GM13976 (cell line): ENCODE results near the gene SLC25A26.
"Not testable (repeated sequence)": the region's sequence is repeated elsewhere in the genome, so short reads cannot be mapped to it uniquely, and the experiment has no call there.

Source experiments
- DNase-seq: peaks from one replicate; pipeline ENCODE4 v3.0.0; 2012; ENCODE audit warnings: low spot score
- in situ Hi-C: fragments of 300-500 bp; cut with MboI; formaldehyde crosslinking; loops from one replicate; pipeline ENCODE4 v1.12.0; 2022; ENCODE audit warnings: low sequenced_read_pairs, mixed read lengths, inconsistent platforms; ENCODE audit not compliant: unreplicated experiment
- TF ChIP-seq, protein P1 (sequence below): IDR thresholded peaks from 2 replicates; pipeline ENCODE4 v1.5.1; 2012; ENCODE audit warnings: borderline replicate concordance, mild to moderate bottlenecking; ENCODE audit not compliant: insufficient read depth; ENCODE audit errors: extremely low read depth, missing control alignments, control extremely low read depth

The SLC25A26 gene

DNA sequence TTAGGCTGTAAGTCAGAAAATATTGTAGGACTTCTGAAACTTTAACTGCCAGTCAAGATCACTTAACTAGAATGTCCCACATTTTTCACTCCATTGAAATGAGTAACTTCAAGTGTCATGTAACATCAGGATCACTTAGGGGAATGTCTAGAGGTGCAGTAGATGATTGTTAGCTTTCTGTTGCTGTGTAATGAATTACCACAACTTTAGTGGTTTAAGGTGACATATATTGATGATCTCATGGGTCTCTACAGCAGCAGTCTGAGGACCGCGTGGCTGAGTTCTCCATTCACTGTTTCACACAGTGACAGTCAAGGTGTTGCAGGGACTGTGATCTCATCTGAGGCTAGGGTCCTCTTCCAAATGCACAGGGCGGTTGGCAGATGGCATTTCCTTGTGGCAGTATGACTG, 82.7 kb downstream of the SLC25A26 start:
- DNase-seq: no peak
- TF ChIP-seq, protein P1, sequence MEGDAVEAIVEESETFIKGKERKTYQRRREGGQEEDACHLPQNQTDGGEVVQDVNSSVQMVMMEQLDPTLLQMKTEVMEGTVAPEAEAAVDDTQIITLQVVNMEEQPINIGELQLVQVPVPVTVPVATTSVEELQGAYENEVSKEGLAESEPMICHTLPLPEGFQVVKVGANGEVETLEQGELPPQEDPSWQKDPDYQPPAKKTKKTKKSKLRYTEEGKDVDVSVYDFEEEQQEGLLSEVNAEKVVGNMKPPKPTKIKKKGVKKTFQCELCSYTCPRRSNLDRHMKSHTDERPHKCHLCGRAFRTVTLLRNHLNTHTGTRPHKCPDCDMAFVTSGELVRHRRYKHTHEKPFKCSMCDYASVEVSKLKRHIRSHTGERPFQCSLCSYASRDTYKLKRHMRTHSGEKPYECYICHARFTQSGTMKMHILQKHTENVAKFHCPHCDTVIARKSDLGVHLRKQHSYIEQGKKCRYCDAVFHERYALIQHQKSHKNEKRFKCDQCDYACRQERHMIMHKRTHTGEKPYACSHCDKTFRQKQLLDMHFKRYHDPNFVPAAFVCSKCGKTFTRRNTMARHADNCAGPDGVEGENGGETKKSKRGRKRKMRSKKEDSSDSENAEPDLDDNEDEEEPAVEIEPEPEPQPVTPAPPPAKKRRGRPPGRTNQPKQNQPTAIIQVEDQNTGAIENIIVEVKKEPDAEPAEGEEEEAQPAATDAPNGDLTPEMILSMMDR: no peak
- in situ Hi-C loops: no loop called here

DNA sequence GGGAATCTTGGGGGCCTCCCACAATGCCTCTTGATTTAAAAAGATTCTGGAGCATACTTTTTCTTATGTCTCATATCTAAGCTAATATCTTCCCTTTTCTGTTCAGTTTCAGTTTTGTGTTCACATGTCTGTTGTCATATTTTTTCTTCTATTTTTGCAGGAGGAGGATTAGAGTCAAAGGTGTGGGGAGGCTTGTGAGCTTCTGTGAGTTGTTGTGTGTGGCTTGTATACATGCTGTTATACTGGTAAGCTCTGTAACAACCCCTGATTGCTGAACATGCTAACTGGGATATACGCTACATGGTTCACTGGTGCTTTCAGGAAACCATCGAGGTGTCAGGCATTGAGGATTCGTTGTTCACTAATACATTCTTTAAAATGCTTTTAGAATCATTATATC, 83.5 kb downstream of the SLC25A26 start:
- TF ChIP-seq, protein P1: no peak
- in situ Hi-C loops: no loop called here
- no peak for DNase-seq

DNA sequence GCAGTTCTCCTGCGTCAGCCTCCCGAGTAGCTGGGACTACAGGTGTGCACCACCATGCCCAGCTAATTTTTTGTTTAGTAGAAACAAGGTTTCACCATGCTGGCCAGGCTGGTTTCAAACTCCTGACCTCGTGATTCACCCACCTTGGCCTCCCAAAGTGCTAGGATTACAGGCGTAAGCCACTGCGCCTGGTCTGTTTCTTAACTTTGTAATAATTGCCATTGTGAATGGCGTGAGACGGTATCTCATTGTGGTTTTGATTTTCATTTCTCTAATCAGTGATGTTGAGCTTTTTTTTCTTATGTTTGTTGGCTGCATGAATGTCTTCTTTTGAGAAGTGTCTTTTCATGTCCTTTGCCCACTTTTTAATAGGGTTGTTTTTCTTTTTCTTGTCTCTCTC, 85.3 kb downstream of the SLC25A26 start:
- in situ Hi-C loops, DNase-seq: not testable (repeated sequence)

DNA sequence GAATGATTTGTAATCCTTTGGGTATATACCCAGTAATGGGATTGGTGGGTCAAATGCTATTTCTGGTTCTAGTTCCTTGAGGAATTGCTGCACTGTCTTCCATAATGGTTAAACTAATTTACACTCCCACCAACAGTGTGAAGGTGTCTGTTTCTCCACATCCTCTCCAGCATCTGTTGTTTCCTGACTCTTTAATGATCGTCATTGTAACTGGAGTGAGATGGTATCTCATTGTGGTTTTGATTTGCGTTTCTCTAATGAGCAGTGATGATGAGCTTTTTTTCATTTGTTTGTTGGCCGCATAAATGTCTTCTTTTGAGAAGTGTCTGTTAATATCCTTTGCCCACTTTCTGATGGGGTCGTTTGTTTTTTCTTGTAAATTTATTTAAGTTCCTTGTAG, 86.2 kb downstream of the SLC25A26 start:
- DNase-seq, in situ Hi-C loops: not testable (repeated sequence)

DNA sequence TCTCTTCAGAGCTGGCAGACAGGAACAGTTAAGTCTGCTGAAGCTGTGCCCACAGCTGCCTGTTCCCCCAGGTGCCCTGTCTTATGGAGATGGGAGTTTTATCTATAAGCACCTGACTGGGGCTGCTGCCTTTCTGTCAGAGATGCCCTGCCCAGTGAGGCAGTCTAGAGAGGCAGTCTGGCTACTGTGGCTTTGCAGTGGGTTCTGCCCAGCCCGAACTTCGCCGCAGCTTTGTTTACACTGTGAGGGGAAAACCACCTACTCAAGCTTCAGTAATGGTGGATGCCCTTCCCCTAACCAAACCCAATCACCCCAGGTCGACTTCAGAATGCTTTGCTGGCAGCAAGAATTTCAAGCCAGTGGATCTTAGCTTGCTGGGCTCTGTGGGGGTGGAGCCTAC, 91.2 kb downstream of the SLC25A26 start:
- in situ Hi-C loops: no loop called here
- TF ChIP-seq, protein P1: no peak
- no peak for DNase-seq

DNA sequence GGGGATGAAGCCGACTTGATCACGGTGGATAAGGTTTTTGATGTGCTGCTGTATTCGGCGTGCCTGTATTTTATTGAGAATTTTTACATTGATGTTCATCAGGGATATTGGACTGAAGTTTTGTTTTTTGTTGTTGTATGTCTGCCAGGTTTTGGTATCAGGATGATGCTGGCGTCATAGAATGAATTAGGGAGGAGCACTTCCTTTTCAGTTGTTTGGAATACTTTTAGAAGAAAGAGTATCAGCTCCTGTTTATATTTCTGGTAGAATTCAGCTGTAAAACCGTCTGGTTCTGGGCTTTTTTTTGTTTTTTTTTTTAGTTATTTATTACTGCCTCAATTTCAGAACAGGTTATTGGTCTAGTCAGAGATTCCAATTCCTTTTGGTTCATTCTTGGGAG, 93.7 kb downstream of the SLC25A26 start:
- in situ Hi-C loops: no loop called here
- no peak for DNase-seq
- TF ChIP-seq, protein P1: no peak

DNA sequence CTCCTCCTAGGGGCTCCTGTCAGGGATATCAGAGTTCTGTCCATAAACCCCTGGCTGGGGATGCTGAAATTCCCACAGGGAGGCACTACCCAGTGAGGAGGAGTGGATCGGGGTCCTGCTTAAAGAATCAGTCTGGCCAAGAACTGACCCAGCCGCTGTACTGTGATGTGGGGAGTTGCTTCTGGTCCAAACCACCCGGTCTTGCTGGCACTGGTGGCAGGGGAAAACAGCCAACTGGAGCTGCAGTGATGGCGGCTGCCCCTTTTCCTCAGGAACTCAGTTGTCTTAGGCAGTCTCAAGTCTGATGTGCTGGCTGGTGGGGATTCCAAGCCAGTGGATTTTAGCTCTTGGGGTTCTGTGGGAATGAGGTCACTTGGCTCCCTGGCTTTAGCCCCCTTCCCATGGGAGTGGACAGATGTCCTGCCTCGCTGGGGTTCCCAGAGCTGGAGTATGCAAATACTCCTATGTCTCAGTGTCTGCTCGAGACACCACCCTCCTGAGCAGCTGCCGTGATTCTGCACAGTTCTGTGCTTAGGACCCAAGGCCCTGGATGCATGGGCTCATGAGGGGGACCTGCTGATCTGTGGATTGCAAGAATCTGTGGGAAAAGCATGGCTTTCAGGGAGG, 97.1 kb downstream of the SLC25A26 start:
- DNase-seq: no peak
- in situ Hi-C loops: no loop called here
- TF ChIP-seq, protein P1: no peak

DNA sequence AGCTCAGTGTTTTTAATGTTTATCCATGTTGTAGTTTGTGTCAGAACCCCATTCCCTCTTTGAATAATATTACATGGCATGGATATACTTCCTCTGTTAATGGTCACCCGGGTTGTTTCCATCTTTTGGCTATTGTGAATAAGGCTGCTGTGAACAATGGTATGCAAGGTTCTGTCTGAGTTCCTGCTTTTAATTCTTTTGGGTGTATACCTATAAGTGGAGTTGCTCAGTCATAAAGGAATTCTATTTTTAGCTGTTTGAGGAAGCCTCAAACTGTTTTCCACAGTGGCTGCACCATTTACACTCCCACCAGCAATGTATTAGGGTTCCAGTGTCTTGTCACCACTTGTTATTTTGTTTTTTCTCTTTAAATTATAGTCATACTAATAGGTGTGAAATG, 99.6 kb downstream of the SLC25A26 start:
- TF ChIP-seq, protein P1: no peak
- DNase-seq: no peak
- in situ Hi-C loops: no loop called here
